ENCODE results near the gene CD46. TPM values are rescaled to one million over a fixed set of nuclear protein-coding genes. Genes with fewer than 3 reads are reported as not detected.
A peak's percentile ranks its signal among the peaks of the same experiment; 100 is the strongest.
"Not testable (repeated sequence)": the region's sequence is repeated elsewhere in the genome, so short reads cannot be mapped to it uniquely, and the experiment has no call there.

CD46 gene
- total RNA-seq, 4 donors from 2014 or later, result 65.5 to 209 (median 180) TPM

DNA sequence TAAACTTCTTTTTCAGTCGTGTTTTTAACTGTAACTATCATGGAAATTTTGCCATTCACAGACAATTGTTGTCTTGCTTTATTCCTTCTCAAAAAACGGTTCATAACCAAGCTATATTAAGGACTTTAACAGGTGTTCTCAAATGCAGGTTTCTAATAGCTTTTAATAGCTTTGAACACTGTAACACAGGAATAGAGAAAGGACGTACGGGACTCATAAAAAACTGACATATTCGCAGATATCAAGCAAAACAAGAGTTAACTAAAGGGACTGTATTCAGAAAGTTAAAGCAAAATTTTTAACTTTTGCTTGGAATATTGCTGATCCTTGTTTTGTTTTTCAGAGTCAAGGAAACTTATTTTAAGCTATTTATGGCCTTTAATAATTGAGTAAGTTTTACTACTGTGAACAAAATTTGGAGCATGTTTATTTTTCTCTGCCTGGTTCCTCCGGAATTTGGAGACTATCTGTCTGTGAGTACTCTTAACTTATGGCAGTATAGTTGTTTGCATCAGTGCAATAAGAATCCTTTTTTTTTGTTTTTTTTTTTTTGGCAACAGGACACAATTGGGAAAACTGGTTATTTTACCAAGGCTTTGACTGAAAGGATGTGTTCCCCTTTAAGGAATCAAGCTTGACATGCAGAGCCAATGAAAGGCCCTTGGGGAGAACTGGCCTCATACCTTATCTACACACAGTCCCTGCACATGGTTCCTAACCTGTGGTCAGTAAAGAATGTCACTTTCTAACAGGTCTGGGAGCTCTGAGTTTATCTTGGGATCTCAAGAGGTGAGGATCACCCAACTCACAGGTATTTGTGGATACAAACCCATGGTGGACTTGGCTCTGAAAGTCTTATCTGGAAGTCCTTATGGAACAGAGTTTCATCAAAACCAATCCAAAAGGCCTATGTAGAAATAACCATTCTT is 5.8 kb upstream of the CD46 start:
- WGBS, 2 donors (ENCODE audit: low coverage in 1 of 2), result 78 to 83% methylated on average over 6 of the region's 6 CpGs
- intact Hi-C loops (cut with DNase I; ENCODE audit: low total_unique reads), result no loop called here
- Histone ChIP-seq H3K27me3 (no peaks in the 10 kb centered on the region), H3K4me1 (peaks cover 0 to 23% (median 10%) of the 10 kb centered on the region in 4 donors), H3K9me3 (no peaks in the 10 kb centered on the region), H3K36me3 (no peaks in the 10 kb centered on the region), H3K27ac (no peak overlapping the region), H3K4me3 (no peak overlapping the region)
- TF ChIP-seq POLR2AphosphoS5 (IDR thresholded peaks at IDR 0.05) (no peak), EP300 (IDR thresholded peaks at IDR 0.05; ENCODE audit: low read depth) (no peak), POLR2A (IDR thresholded peaks at IDR 0.05) (no peak)
- TF ChIP-seq, protein P1, sequence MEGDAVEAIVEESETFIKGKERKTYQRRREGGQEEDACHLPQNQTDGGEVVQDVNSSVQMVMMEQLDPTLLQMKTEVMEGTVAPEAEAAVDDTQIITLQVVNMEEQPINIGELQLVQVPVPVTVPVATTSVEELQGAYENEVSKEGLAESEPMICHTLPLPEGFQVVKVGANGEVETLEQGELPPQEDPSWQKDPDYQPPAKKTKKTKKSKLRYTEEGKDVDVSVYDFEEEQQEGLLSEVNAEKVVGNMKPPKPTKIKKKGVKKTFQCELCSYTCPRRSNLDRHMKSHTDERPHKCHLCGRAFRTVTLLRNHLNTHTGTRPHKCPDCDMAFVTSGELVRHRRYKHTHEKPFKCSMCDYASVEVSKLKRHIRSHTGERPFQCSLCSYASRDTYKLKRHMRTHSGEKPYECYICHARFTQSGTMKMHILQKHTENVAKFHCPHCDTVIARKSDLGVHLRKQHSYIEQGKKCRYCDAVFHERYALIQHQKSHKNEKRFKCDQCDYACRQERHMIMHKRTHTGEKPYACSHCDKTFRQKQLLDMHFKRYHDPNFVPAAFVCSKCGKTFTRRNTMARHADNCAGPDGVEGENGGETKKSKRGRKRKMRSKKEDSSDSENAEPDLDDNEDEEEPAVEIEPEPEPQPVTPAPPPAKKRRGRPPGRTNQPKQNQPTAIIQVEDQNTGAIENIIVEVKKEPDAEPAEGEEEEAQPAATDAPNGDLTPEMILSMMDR (IDR thresholded peaks at IDR 0.05), result no peak
- no peak for DNase-seq
- in situ Hi-C loops (cut with MboI; ENCODE audit: low pct_ligation_motif_present in 1 of 4, low pct_unique_long_range_greater_than_20kb in 1 of 4, low sequenced_read_pairs in 3 of 4), result no loop called here

DNA sequence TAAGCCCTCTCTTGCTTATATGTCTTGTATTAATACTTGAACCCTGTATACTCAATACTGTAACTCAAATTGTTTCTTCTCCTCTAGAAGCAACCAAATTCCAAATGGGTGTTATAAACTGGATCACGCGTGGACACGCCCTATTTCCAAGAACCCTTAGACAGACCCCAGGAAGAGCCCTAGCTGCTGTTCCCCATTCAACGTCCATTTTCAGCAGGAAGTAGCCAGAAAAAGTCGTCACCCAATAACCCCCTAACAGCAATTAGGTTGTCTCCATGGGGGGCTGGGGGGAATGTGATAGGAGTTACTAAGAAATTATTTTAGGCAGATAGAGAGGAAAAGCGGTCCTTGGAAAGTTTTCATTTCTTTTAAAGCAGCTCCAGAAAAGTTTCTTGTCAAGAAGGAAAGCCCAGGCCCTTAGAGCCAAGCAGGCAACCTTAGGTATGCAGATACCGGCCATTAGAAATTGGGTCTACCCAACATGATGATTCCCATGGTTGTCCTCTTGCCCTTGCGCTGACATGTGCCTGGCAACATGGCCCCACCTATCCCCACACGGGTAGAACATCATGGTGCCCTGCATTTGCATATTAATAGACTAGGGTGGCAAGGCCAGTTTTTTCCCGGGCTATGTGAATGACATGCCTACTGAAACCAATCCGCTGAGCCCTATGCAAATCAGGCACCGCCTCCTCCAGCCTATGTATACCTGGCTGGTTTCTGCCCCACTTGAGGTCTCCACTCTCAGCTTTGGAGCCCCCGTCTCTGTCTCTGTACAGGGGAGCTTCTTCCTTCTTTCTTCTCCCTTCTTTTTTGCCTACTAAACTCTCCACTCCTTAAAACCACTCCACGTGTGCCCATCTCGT is 4.0 kb upstream of the CD46 start:
- no peak overlapping the region for H3K4me3 ChIP-seq
- WGBS, 2 donors (ENCODE audit: low coverage in 1 of 2), result 70 to 74% methylated on average over 12 to 15 of the region's 15 CpGs
- H3K27me3 ChIP-seq, result no peaks in the 10 kb centered on the region
- no peaks in the 10 kb centered on the region for H3K36me3 ChIP-seq
- TF ChIP-seq, protein P1 (IDR thresholded peaks at IDR 0.05), result no peak
- no peak for TF ChIP-seq POLR2A (IDR thresholded peaks at IDR 0.05)
- no peak for TF ChIP-seq EP300 (IDR thresholded peaks at IDR 0.05; ENCODE audit: low read depth)
- TF ChIP-seq POLR2AphosphoS5 (IDR thresholded peaks at IDR 0.05), result no peak
- in situ Hi-C loops (cut with MboI; ENCODE audit: low pct_ligation_motif_present in 1 of 4, low pct_unique_long_range_greater_than_20kb in 1 of 4, low sequenced_read_pairs in 3 of 4) (no loop called here), intact Hi-C loops (cut with DNase I; ENCODE audit: low total_unique reads) (no loop called here)
- H3K27ac ChIP-seq, result no peak overlapping the region
- no peak for DNase-seq
- H3K9me3 ChIP-seq, result no peaks in the 10 kb centered on the region
- H3K4me1 ChIP-seq, result peaks cover 0 to 29% (median 16%) of the 10 kb centered on the region in 4 donors

DNA sequence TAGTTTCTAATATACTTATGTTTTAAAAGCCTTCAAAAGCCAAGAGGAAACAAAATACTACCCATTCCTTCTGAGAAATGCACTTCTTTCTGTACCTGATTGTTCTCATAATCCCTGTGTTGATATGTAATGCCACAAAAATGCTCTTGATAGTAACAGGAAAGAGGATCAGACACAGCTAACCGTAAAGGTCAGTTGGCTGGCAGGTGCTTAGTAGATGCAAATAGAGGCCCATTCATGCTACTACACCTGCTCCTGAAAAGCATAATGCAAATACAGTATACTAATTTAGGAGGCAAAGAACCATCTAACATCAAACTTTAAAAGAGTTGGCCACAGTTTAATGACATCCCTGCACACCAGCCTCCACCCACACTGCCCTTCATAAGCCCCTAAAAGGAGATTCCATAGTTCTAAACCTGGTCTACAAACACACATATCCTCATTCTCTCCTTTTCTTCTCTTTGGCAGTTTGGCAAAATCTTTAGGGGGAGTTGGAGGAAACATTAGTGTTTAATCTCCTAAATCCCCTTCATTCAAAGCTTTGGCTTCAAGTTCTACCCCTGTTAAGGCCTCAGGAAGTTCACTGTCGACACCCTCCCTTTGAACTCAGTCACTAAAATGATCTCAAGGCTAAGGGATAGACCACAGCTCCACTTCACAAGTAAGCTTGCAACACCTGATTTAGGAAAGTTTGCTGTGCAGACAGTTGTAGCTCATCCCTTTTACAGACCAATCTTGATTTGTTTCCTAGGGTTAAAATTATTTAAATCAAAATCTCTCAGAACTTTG is 2.9 kb upstream of the CD46 start:
- in situ Hi-C loops (cut with MboI; ENCODE audit: low pct_ligation_motif_present in 1 of 4, low pct_unique_long_range_greater_than_20kb in 1 of 4, low sequenced_read_pairs in 3 of 4), result no loop called here
- no peaks in the 10 kb centered on the region for H3K9me3 ChIP-seq

DNA sequence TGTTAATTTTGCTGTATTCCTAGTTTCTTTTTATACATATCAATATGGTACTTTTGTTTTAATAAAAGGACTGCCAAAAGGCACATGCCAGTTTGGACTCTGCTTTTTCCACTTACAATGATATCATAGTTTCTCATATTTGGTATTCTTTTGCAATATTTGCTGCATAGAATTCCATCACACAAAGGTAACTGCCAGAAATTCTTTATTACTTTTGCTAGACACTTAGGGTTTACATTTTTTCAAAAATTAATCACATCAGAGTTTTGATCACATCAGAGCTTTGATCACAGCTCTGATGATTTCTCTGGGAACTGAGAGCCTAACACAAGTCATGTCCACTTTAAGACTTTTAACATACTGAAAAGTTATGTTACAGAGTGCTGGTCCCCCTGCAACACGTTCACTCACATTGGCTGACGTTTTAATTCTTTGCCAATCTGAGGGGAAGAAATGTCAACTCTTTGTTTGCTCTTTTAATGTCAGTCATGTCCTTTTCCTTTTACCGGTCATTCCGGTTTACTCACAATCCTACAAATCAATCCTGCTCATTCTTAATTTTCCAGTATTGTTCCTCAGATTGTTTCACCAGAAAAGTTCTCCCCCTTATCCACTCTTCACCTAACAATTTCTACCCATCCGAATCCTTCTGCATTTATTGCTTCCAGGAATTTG is 1.1 kb upstream of the CD46 start:
- Histone ChIP-seq H3K4me1 (peaks cover 22 to 58% (median 43%) of the 10 kb centered on the region in 4 donors), H3K4me3 (peak overlapping the region in 3 of 4 donors; percentile 78 to 85 (median 84)), H3K9me3 (no peaks in the 10 kb centered on the region), H3K27me3 (no peaks in the 10 kb centered on the region), H3K36me3 (no peaks in the 10 kb centered on the region), H3K27ac (peak overlapping the region; percentile 94 to 98 (median 96))
- 50 to 62% methylated on average over 5 of the region's 5 CpGs for WGBS, 2 donors (ENCODE audit: low coverage in 1 of 2)
- intact Hi-C loops (cut with DNase I; ENCODE audit: low total_unique reads) (no loop called here), in situ Hi-C loops (cut with MboI; ENCODE audit: low pct_ligation_motif_present in 1 of 4, low pct_unique_long_range_greater_than_20kb in 1 of 4, low sequenced_read_pairs in 3 of 4) (no loop called here)
- no peak for DNase-seq
- no peak for TF ChIP-seq POLR2A (IDR thresholded peaks at IDR 0.05)
- no peak for TF ChIP-seq EP300 (IDR thresholded peaks at IDR 0.05; ENCODE audit: low read depth)
- TF ChIP-seq, protein P1 (IDR thresholded peaks at IDR 0.05), result no peak
- no peak for TF ChIP-seq POLR2AphosphoS5 (IDR thresholded peaks at IDR 0.05)

More for the DNA sequence above, 2.9 kb upstream of the CD46 start:
- H3K27ac ChIP-seq, result peak overlapping the region in 2 of 4 donors; percentile 21 to 34
- H3K4me3 ChIP-seq, result no peak overlapping the region
- peaks cover 9 to 40% (median 26%) of the 10 kb centered on the region in 4 donors for H3K4me1 ChIP-seq
- H3K36me3 ChIP-seq, result no peaks in the 10 kb centered on the region
- intact Hi-C loops (cut with DNase I; ENCODE audit: low total_unique reads), result no loop called here
- DNase-seq, result no peak
- WGBS, 2 donors (ENCODE audit: low coverage in 1 of 2), result 0 to 29% methylated on average over 1 to 2 of the region's 2 CpGs
- no peak for TF ChIP-seq EP300 (IDR thresholded peaks at IDR 0.05; ENCODE audit: low read depth)
- no peaks in the 10 kb centered on the region for H3K27me3 ChIP-seq

DNA sequence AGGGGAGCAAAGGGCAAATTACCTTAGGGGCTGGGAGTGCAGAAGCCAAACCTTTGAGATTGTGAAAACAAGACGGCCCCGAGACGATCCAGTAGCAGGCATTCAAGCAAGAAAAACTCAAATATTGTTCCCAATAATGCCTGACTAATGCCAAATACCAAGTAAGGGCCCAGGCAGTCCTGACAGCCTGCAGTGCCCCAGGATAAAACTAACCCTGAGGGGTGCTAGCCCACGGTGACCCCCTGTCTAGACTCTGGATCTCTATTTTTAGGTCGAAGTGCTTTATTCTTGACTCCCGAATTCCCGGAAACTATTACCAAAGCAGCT is 428 bp upstream of the CD46 start:
- peaks cover 29 to 65% (median 48%) of the 10 kb centered on the region in 4 donors for H3K4me1 ChIP-seq

More for the DNA sequence above, 428 bp upstream of the CD46 start:
- 0 to 5% methylated on average over 4 to 7 of the region's 7 CpGs for WGBS, 2 donors (ENCODE audit: low coverage in 1 of 2)
- peak overlapping the region; percentile 94 to 98 (median 96) for H3K27ac ChIP-seq
- H3K27me3 ChIP-seq; intact Hi-C loops (cut with DNase I; ENCODE audit: low total_unique reads); H3K36me3 ChIP-seq; DNase-seq; H3K9me3 ChIP-seq; in situ Hi-C loops (cut with MboI; ENCODE audit: low pct_ligation_motif_present in 1 of 4, low pct_unique_long_range_greater_than_20kb in 1 of 4, low sequenced_read_pairs in 3 of 4): not testable (repeated sequence)
- peak overlapping the region; percentile 20 to 85 (median 81) for H3K4me3 ChIP-seq
